ENCODE data around the gene MIGA2. TPM values are rescaled to one million over a fixed set of nuclear protein-coding genes. Genes with fewer than 3 reads are reported as not detected.

Gene MIGA2
- total and polyA plus RNA-seq, 2 donors: 14.4 to 43.0 TPM

DNA sequence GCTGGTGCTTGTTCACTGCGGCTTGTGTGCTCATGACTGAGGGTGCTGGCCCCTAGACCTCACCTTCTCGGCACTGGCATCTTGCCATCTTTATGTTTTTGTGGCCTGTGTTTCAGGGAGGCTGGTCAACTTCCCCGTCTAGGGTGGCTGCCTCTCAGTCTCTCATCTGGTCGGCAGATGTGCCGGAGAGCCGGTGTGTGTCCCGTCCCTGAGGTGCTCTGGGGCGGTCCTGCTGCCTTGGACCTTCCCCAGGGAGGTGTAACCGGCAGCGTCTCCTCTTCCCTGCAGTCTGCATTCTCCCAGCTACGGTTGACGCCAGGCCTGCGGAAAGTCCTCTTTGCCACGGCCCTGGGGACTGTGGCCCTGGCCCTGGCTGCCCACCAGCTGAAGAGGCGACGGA lies 5.6 kb downstream of the MIGA2 start:
- no peaks in the 10 kb centered on the region for H3K9me3 ChIP-seq (ENCODE audit: control insufficient read depth in 2 of 2, insufficient read depth in 1 of 2, low read length in 1 of 2)
- H3K4me1 ChIP-seq (ENCODE audit: control insufficient read depth in 2 of 2, insufficient read depth in 2 of 2, low read length in 2 of 2): peaks cover 13 to 17% of the 10 kb centered on the region in 2 donors
- peaks cover 35 to 38% of the 10 kb centered on the region in 2 donors for H3K36me3 ChIP-seq (ENCODE audit: control insufficient read depth in 2 of 2, insufficient read depth in 2 of 2, low read length in 1 of 2)
- no peaks in the 10 kb centered on the region for H3K27me3 ChIP-seq (ENCODE audit: control insufficient read depth in 2 of 2, insufficient read depth in 1 of 2, low read length in 1 of 2)
- H3K27ac ChIP-seq (ENCODE audit: low read depth in 1 of 2, low read length in 1 of 2): no peak overlapping the region
- H3K4me3 ChIP-seq (ENCODE audit: low read length in 2 of 2): no peak overlapping the region
- 97% methylated on average over 16 of the region's 16 CpGs for WGBS
- DNase-seq (ENCODE audit: low read depth in 6 of 9, low spot score in 9 of 9): no peak

DNA sequence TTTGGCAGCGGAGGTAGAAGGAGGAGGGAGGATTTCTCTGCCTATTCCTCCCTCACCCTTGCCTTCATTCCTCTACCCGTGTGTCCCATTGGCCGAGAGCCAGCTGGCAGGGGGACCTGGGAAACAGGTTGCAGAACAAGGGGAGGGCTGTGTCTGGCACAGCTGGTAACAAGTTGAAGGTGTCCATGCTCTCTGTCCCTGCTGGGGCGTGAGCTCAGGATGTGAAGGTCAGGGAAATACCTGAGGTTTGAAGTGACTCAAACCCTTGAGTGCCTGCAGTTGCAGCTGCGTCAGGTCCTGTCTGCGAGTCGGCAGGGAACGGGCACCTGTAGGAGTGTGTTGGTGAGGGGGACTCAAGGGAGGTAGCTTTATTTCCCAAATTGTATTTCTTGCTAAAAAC lies 16.2 kb downstream of the MIGA2 start:
- Histone ChIP-seq H3K36me3 (ENCODE audit: control insufficient read depth in 2 of 2, insufficient read depth in 2 of 2, low read length in 1 of 2) (peaks cover 36 to 57% of the 10 kb centered on the region in 2 donors), H3K27me3 (ENCODE audit: control insufficient read depth in 2 of 2, insufficient read depth in 1 of 2, low read length in 1 of 2) (no peaks in the 10 kb centered on the region), H3K4me1 (ENCODE audit: control insufficient read depth in 2 of 2, insufficient read depth in 2 of 2, low read length in 2 of 2) (no peaks in the 10 kb centered on the region), H3K9me3 (ENCODE audit: control insufficient read depth in 2 of 2, insufficient read depth in 1 of 2, low read length in 1 of 2) (no peaks in the 10 kb centered on the region), H3K4me3 (ENCODE audit: low read length in 2 of 2) (no peak overlapping the region), H3K27ac (ENCODE audit: low read depth in 1 of 2, low read length in 1 of 2) (no peak overlapping the region)
- 96% methylated on average over 8 of the region's 8 CpGs for WGBS
- no peak for DNase-seq (ENCODE audit: low read depth in 6 of 9, low spot score in 9 of 9)

GRCh38 chr9:129053020-129053419 lies 16.6 kb downstream of the MIGA2 start:
- Histone ChIP-seq H3K9me3 (ENCODE audit: control insufficient read depth in 2 of 2, insufficient read depth in 1 of 2, low read length in 1 of 2) (no peaks in the 10 kb centered on the region), H3K4me3 (ENCODE audit: low read length in 2 of 2) (no peak overlapping the region), H3K27me3 (ENCODE audit: control insufficient read depth in 2 of 2, insufficient read depth in 1 of 2, low read length in 1 of 2) (no peaks in the 10 kb centered on the region), H3K36me3 (ENCODE audit: control insufficient read depth in 2 of 2, insufficient read depth in 2 of 2, low read length in 1 of 2) (peaks cover 32 to 53% of the 10 kb centered on the region in 2 donors), H3K27ac (ENCODE audit: low read depth in 1 of 2, low read length in 1 of 2) (no peak overlapping the region), H3K4me1 (ENCODE audit: control insufficient read depth in 2 of 2, insufficient read depth in 2 of 2, low read length in 2 of 2) (no peaks in the 10 kb centered on the region)
- no peak for DNase-seq (ENCODE audit: low read depth in 6 of 9, low spot score in 9 of 9)
- 97% methylated on average over 6 of the region's 6 CpGs for WGBS

- DNase-seq (ENCODE audit: low read depth in 6 of 9, low spot score in 9 of 9): no peak
- Histone ChIP-seq H3K27ac (ENCODE audit: low read depth in 1 of 2, low read length in 1 of 2) (no peak overlapping the region), H3K9me3 (ENCODE audit: control insufficient read depth in 2 of 2, insufficient read depth in 1 of 2, low read length in 1 of 2) (peaks cover 0 to 5% of the 10 kb centered on the region in 2 donors), H3K4me3 (ENCODE audit: low read length in 2 of 2) (no peak overlapping the region), H3K4me1 (ENCODE audit: control insufficient read depth in 2 of 2, insufficient read depth in 2 of 2, low read length in 2 of 2) (no peaks in the 10 kb centered on the region), H3K27me3 (ENCODE audit: control insufficient read depth in 2 of 2, insufficient read depth in 1 of 2, low read length in 1 of 2) (no peaks in the 10 kb centered on the region), H3K36me3 (ENCODE audit: control insufficient read depth in 2 of 2, insufficient read depth in 2 of 2, low read length in 1 of 2) (peaks cover 27 to 48% of the 10 kb centered on the region in 2 donors)
- 97% methylated on average over 5 of the region's 5 CpGs for WGBS
Measured at GRCh38 chr9:129054163-129054851, 17.9 kb downstream of the MIGA2 start.

DNA sequence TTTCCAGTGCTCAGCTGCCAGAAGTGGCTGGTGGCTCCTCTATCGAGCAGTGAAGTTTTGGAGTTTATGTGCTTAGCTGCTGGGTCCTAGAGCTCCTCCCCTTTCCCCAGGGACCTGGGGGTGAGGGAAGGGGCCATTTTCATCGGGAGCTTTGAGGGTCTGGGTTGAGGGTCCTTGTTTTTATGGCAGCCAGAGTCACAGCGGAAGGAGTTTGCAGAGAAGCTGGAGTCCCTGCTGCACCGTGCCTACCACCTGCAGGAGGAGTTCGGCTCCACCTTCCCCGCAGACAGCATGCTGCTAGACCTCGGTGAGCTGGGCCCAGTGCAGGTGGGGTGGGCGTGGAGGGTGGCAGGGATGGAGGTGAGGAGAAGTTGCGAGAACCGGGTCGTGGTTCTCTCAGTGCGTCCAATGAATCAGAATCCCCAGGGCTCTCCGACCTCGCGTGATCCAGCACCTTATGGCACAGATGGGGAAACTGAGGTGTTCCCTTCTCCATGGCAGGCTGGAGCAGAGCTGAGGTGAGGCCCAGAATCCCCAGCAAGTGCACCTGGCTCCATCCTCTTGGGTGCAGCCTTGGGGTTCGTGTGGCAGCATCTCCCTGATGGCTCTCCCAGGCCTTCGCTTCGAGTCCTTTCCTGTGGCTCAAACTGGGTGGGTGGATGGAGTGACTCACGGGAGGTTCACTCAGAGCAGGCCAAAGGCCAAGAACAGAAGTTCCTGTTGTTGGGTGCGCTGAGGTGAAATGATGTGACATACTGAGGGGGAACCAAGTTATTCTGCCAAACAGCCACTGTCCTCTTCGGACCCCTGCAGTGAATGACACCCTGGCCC lies 22.8 kb downstream of the MIGA2 start:
- no peaks in the 10 kb centered on the region for H3K27me3 ChIP-seq (ENCODE audit: control insufficient read depth in 2 of 2, insufficient read depth in 1 of 2, low read length in 1 of 2)
- no peaks in the 10 kb centered on the region for H3K4me1 ChIP-seq (ENCODE audit: control insufficient read depth in 2 of 2, insufficient read depth in 2 of 2, low read length in 2 of 2)
- H3K36me3 ChIP-seq (ENCODE audit: control insufficient read depth in 2 of 2, insufficient read depth in 2 of 2, low read length in 1 of 2): peaks cover 42 to 52% of the 10 kb centered on the region in 2 donors
- H3K9me3 ChIP-seq (ENCODE audit: control insufficient read depth in 2 of 2, insufficient read depth in 1 of 2, low read length in 1 of 2): peaks cover 0 to 5% of the 10 kb centered on the region in 2 donors
- no peak for DNase-seq (ENCODE audit: low read depth in 6 of 9, low spot score in 9 of 9)
- H3K4me3 ChIP-seq (ENCODE audit: low read length in 2 of 2): no peak overlapping the region
- no peak overlapping the region for H3K27ac ChIP-seq (ENCODE audit: low read depth in 1 of 2, low read length in 1 of 2)
- WGBS: 97% methylated on average over 21 of the region's 21 CpGs

DNA sequence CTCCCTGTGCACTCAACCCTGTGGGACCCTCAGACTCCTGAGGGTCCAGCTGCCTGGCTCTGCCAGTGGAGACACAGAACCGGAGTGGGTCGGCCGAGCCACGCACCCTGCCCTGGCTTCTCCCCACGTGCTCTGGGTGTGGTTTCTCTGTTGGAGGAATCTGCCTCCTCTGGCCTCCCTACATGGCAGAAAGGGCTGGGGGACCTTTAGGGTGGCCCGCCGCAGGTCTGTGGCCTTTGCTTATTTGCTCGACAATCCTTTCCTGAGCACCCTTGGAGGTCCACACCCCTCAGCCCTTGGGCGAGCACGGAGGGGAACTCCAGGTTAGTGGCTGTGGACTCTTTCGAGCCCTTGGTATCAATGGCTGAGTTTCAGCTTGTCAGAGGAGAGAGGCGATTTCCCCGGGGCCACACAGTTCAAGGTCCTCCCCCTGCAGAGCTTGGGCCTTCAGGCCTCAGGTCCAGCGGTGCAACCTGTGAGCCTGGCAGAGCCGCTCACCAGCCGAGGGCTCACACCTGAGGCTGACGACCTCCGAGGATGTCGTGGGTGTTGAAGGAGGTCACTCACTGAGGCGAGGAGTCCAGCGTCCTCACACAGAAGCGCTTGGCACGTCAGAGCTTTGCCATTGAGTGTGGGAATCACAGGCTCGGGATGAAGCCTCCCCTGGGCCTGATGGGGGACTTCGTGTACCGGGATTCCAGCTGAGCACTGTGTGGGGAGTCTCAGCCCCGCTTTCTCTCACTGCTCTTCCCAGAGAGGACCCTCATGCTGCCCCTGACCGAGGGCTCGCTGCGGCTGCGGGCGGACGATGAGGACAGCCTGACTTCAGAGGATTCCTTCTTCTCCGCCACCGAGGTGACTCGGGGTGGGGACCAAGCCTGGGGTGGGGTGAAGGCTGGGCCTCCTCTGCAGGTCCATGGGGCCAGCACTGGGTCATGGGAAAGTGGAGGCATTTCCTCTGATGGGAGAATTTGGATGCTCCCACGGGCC lies 23.7 kb downstream of the MIGA2 start:
- 98% methylated on average over 37 of the region's 37 CpGs for WGBS
- Histone ChIP-seq H3K9me3 (ENCODE audit: control insufficient read depth in 2 of 2, insufficient read depth in 1 of 2, low read length in 1 of 2) (peaks cover 0 to 5% of the 10 kb centered on the region in 2 donors), H3K4me1 (ENCODE audit: control insufficient read depth in 2 of 2, insufficient read depth in 2 of 2, low read length in 2 of 2) (no peaks in the 10 kb centered on the region), H3K27me3 (ENCODE audit: control insufficient read depth in 2 of 2, insufficient read depth in 1 of 2, low read length in 1 of 2) (no peaks in the 10 kb centered on the region), H3K27ac (ENCODE audit: low read depth in 1 of 2, low read length in 1 of 2) (no peak overlapping the region), H3K36me3 (ENCODE audit: control insufficient read depth in 2 of 2, insufficient read depth in 2 of 2, low read length in 1 of 2) (peaks cover 47 to 53% of the 10 kb centered on the region in 2 donors), H3K4me3 (ENCODE audit: low read length in 2 of 2) (no peak overlapping the region)
- no peak for DNase-seq (ENCODE audit: low read depth in 6 of 9, low spot score in 9 of 9)

DNA sequence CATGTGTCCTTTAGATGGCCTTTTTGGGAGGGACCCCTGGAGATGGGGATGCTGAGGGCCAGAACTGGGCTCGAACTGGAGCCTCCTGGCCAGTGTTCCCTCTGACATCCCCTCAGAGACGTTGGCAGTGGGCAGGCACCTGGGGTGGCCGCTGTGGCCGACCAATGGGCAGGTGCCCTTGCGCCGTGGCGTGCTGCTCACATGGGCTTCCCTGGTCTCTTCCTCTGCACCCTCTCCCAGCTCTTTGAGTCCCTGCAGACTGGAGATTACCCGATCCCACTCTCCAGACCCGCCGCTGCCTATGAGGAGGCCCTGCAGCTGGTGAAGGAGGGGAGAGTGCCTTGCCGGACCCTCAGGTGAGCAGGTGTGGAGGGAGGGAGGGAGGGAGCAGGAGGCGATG lies 24.6 kb downstream of the MIGA2 start:
- no peak for DNase-seq (ENCODE audit: low read depth in 6 of 9, low spot score in 9 of 9)
- Histone ChIP-seq H3K27me3 (ENCODE audit: control insufficient read depth in 2 of 2, insufficient read depth in 1 of 2, low read length in 1 of 2) (no peaks in the 10 kb centered on the region), H3K4me3 (ENCODE audit: low read length in 2 of 2) (no peak overlapping the region), H3K9me3 (ENCODE audit: control insufficient read depth in 2 of 2, insufficient read depth in 1 of 2, low read length in 1 of 2) (peaks cover 0 to 5% of the 10 kb centered on the region in 2 donors), H3K4me1 (ENCODE audit: control insufficient read depth in 2 of 2, insufficient read depth in 2 of 2, low read length in 2 of 2) (no peaks in the 10 kb centered on the region), H3K27ac (ENCODE audit: low read depth in 1 of 2, low read length in 1 of 2) (no peak overlapping the region), H3K36me3 (ENCODE audit: control insufficient read depth in 2 of 2, insufficient read depth in 2 of 2, low read length in 1 of 2) (peaks cover 53 to 59% of the 10 kb centered on the region in 2 donors)
- WGBS: 97% methylated on average over 12 of the region's 12 CpGs

GRCh38 chr9:129063061-129063460 lies 26.6 kb downstream of the MIGA2 start:
- no peaks in the 10 kb centered on the region for H3K27me3 ChIP-seq (ENCODE audit: control insufficient read depth in 2 of 2, insufficient read depth in 1 of 2, low read length in 1 of 2)
- H3K9me3 ChIP-seq (ENCODE audit: control insufficient read depth in 2 of 2, insufficient read depth in 1 of 2, low read length in 1 of 2): peaks cover 0 to 8% of the 10 kb centered on the region in 2 donors
- peaks cover 65 to 67% of the 10 kb centered on the region in 2 donors for H3K36me3 ChIP-seq (ENCODE audit: control insufficient read depth in 2 of 2, insufficient read depth in 2 of 2, low read length in 1 of 2)
- peaks cover 5 to 6% of the 10 kb centered on the region in 2 donors for H3K4me1 ChIP-seq (ENCODE audit: control insufficient read depth in 2 of 2, insufficient read depth in 2 of 2, low read length in 2 of 2)
- H3K27ac ChIP-seq (ENCODE audit: low read depth in 1 of 2, low read length in 1 of 2): no peak overlapping the region
- no peak for DNase-seq (ENCODE audit: low read depth in 6 of 9, low spot score in 9 of 9)
- 99% methylated on average over 9 of the region's 9 CpGs for WGBS
- H3K4me3 ChIP-seq (ENCODE audit: low read length in 2 of 2): no peak overlapping the region

All from thymus (tissue), 11 donors.